C1 segment of cervical spinal cord (tissue), 14 donors: ENCODE results near the gene GSDME.

ENCODE experiments used
- DNase-seq, 14 donors: peaks; one replicate each; lab custom pipeline; 2025; lab: John Stamatoyannopoulos, UW

GSDME gene

DNA sequence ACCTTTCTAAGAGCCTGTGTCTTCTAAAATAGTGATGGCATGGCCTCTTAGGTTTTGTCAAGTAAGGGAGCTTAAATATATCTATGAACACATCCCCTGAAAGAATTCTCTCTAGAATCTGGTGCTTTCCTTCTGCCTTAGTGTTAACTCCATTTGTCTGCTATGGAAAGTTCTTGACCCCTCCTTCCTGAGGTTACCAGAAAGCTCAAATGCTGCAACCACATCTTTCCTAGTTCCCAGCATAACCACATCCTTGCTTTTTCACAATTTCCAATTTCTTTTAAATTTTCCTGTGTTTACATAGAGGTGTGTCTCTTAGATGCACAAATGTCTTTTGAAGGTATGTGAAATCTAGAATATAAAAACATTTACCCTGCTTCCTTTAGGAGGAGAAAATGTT lies 16.4 kb upstream of the GSDME start:
- no peak for DNase-seq

DNA sequence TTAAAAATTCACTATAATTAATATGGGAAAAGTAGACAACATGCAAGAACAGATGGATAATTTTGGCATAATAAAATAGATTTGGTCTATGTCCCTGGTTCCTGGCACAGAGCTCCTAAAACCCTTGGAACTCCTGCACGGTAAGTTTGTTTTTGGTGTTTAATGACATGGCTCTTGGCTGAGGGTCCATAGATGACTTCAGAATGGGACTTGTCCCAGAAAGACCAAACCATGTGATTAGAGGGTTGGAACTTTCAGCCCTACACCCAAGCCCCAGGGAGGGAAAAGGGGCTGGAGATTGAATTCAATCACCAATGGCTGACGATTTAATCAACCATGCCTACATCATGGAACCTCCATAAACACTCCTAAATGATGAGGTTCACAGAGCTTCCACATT lies 12.6 kb upstream of the GSDME start:
- DNase-seq: no peak

GRCh38 chr7:24769014-24769830 lies 12.0 kb upstream of the GSDME start:
- DNase-seq: no peak

DNA sequence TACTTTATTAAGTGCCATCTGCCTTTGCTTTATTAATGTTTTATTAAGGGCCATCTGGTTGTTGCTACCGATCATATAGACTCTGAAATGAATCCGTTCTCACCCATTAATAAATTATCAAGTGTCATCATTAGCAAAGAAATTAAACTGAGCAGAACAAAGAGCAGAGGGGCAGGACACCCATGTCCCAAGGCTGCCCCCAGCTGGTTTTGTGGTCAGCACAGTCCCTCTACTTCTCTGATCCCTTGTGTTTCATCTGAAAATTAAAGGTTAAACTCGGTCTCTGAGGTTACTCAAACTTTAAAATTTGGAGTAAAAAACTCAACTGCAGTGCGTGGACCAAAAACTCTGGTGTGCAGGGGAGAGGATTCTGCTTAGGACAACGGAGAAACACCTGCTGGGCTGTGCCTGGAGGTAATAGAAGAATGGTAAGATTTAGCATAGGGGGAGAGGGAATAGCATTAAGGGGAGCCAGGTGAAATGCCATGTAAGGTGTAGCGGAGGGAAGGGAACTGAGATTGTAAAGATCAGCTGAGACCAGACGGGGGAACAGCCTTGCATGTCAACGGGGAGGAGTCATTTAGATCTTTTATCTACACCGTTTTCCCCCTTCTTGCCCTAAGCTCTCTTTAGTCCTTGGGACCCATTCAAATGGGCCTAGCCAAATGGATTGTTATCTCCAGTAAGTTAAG lies 10.8 kb upstream of the GSDME start:
- DNase-seq: no peak

GRCh38 chr7:24764972-24765744 lies 7.9 kb upstream of the GSDME start:
- no peak for DNase-seq

- no peak for DNase-seq
Observed at GRCh38 chr7:24764011-24764410, 6.7 kb upstream of the GSDME start.

DNA sequence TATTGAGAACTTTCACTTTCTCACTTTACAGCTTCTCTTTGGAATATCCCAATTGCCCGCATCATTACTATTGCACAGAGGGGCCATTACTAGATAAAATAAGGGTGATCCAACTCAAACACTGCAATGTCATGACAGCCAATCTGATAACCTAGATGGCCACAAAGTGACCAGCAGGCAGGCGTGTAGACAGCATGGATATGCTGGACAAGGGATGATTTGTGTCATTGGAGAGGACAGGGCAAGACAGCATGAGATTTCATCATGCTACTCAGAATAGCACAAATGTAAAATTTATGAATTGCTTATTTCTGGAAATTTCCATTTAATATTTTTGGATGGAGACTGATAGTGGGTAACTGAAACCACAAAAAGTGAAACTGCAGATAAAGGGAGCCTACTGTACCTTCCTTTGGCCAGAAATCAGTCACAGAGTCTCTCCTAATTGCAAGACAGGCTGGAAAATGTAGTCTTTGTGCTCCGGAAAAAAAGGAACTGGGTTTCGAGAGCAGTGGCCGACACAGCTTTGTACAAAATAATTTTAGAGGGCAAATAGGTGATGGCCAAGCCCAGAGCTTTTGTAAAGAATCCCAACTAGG lies 6.1 kb upstream of the GSDME start:
- no peak for DNase-seq

DNA sequence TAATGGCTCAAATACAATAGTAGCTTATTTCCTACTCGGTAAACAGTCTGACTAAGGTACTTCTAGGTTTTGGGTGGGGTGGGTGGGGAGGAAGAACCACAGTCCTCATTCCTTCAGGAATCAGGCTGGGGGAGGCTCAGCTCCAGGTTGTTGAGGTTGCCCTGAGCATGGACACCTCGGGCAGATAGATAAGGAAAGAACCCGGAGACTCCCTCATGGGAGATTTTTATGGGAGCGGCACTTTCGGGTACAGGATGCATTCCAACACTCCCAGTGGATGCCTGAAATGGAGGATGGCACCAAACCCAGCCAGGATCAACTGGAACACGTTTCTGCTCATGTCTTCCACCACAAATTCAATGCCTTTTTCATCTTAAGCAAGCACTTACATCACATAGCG lies 5.5 kb upstream of the GSDME start:
- no peak for DNase-seq

- DNase-seq: no peak
Observed at GRCh38 chr7:24760968-24761367, 3.7 kb upstream of the GSDME start.

DNA sequence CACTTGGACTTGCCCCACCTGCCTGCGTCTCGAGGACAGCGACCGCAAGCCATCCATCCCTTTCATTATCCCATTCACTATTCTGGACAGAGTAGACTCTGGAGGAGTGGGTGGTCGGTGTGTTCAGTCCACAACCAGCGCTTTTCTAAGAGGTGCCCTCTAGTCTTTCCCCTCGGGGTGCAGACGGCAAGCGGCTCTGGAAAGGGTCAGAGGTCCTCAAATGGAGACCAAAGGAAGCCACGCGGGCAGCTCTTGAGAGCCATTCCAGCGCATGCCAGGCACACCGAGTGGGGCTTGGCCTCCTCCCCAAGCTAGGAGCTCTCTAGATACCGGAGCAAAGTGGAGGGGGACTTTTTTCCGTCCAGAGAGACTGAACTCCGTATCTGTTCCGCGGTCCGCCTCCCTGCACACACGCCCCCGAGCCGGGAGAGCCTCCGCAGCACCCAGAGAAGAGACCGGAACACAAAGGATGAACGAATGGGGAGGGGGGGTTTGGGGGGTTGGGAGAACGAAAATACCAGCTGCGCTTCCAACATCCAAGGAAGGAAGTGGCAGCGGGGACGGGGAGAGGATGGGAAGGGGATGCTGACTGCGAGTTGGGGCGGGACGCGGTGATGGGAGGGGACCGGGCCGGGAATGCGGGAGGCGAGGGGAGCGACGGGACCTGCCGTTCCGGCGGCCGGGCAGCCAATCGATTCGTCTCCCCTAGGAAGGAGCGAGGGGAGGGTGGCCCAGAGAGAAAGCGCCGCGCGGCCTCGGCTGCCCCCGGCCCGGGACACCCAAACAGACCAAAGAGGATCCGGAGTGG lies 515 bp downstream of the GSDME start:
- peak in 10 of 14 donors; percentile 26 to 87 (median 74) for DNase-seq

- peak in 5 of 14 donors; percentile 18 to 49 (median 38) for DNase-seq
Observed at GRCh38 chr7:24755541-24756407, 1.5 kb downstream of the GSDME start.

GRCh38 chr7:24754906-24755506 lies 2.3 kb downstream of the GSDME start:
- DNase-seq: no peak

DNA sequence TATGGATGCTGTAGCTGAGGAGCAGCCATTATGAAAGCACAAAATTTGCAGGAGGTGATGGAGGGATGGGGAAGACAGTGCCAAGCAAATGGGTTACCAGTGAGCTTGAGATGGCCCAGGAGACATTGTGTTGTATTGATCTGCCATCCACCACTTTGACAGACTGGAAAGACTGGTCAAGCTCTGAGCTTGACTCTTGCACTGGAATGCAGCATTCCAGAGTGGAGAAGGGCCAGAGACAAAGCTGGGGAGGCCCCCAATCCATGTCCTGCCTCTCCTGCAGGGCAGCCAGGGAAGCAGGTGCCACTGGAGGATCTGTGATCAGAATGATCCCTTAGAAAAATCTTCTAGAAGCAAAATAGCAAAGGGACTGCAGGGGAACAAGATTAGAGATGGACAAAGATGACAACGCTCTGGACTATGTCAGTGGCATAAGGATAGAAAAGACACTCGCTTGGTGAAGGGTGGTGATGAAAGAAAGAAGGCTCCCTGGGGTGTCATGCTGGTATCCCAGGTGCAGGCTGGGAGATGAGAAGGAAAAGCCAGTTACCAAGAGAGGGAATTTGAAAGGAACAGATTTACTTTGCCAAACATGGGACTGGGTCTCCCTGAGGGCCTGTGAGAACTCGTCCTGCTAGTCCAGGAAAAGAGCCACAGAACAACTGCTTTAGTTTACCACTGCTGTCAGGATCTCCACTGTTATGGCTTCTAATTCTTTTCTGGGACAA lies 5.0 kb downstream of the GSDME start:
- no peak for DNase-seq

DNA sequence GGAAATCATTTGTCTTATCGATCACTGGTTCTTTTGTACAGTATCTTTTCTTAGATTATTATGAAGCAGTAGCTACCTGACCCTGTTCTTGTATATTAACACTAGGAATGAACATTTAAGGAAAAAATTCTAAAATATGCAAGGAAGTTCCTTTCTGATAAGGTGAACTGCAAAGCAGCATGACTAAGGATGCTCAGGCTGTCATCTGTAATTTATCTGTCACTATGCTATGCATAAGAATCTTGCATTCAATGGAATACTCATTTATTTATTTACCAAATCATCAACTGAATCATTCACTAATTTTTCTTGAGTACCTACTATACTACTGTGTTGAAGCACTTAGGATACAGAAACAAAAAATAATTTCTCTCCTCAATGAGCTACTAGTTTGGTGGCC lies 5.8 kb downstream of the GSDME start:
- no peak for DNase-seq

- DNase-seq: no peak
Observed at GRCh38 chr7:24750441-24751055, 6.7 kb downstream of the GSDME start.

- DNase-seq: no peak
Observed at GRCh38 chr7:24748521-24748920, 8.7 kb downstream of the GSDME start.

DNA sequence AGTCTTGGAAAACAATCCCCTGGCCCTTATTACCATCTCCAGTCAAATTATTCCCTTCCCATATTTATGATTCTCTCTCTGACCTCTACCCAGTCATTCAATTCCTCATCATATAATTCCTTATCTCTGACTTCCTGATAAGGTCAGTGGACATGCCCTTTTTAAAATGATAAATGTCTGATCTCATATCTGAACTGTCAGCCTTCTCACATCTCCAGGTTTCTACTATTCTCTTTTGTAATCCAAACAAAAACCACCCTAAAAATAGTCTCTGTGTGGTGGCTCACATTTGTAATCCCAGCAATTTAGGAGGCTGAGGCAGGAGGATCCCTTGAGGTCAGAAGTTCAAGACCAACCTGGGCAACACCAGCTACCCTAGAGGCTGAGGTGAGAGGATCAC lies 11.9 kb downstream of the GSDME start:
- DNase-seq: no peak

DNA sequence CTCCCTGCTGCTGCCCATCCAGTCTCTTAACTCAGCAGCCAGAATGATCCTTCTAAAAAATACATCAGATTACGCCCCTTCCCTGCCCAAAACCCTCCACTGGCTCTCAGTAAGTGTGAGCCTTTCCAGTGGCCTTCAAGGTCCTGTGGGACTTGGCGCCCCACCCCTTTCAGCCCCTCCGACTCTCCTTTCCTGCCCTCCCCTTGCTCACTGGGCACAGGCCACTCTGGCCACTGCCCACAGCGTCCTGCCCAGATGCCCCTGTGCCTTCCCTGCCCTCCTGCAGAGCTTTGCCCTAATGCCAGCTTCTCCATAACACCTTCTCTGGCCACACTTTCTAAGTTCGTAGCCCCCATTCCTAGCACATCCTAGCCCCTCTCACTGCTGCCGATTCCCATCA lies 13.8 kb downstream of the GSDME start:
- DNase-seq: no peak
